GM19397 (cell line): ENCODE data around the gene IZUMO1.
"Not testable (repeated sequence)": the region's sequence is repeated elsewhere in the genome, so short reads cannot be mapped to it uniquely, and the experiment has no call there.

Experiments
- ATAC-seq: cut with Tn5 transposase; IDR thresholded peaks from one replicate; pipeline ENCODE4 v1.9.1; 2021; ENCODE audit warnings: mild to moderate bottlenecking, moderate library complexity; ENCODE audit not compliant: unreplicated experiment

Gene IZUMO1

GRCh38 chr19:48714759-48715675, 31.7 kb downstream of the IZUMO1 start:
- no peak for ATAC-seq

DNA sequence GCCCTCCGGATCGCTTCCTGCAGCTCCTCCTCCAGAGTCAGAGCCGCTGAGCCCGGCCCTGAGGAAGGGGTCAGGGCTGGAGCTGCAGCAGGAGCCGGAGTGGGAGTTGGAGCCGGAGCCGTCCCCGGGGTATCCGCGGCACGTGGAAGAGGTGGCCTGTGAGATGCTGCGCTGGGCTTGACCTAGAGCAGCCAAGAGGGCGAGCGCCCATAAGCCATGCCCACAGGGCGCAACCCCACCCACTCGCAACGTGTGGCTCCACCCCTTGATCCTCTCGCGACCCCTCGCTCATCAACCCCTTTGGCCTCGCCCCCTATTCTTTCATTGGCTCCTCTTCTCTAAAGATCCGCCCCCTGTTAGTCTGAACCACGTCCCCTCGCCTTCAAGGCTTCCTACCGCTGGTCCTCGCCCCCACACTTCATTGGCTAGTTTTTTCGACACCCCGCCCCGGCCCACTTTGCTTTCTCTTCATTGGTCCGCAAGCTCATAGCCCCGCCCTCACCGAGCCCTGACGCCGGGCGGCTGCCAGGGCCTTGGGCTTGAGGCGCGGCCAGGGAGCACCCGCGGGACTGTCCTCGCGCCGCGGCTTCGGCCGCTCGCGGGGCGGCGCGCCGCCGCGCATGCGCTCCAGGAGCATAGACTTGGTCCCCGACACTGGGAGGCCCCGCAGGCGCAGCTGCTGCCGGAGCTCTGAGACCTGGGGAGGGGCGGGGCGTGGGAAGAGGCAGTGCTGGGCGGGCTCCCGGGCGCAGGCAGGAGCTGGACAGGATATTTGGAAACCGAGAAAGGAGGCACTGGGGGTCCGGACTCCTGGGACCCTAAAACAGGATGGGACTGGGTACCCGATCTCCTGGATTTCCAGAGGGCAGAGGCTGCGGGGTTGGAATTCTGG, 32.6 kb downstream of the IZUMO1 start:
- peak; percentile 89 for ATAC-seq

- ATAC-seq = no peak
Measured at GRCh38 chr19:48713041-48713863, 33.5 kb downstream of the IZUMO1 start.

- ATAC-seq = no peak
Measured at GRCh38 chr19:48711106-48711662, 35.5 kb downstream of the IZUMO1 start.

DNA sequence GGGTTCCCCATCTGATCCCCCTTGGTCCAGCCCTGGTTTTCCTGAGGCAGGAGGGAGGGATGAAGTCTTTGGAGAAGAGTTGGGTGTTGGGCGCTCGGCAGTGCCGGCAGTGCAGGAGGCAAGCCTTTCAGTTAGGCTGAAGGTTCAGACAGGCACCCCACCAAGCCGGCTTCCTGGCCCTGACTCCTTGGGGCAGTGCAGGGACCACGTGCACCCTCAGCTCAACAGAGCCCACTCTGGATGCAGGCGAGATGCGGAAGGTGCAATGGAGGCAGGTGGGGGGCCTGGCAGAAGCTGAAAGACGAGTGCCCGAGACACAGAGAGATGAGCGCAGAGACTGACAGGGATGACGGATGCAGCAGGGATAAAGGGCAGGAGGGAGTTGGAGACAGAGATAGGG, 38.2 kb downstream of the IZUMO1 start:
- no peak for ATAC-seq

GRCh38 chr19:48705431-48705830, 41.3 kb downstream of the IZUMO1 start:
- no peak for ATAC-seq

DNA sequence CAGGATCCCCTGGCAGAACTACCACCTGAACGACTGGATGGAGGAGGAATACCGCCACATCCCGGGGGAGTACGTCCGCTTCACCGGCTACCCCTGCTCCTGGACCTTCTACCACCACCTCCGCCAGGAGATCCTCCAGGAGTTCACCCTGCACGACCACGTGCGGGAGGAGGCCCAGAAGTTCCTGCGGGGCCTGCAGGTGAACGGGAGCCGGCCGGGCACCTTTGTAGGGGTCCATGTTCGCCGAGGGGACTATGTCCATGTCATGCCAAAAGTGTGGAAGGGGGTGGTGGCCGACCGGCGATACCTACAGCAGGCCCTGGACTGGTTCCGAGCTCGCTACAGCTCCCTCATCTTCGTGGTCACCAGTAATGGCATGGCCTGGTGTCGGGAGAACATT, 43.4 kb downstream of the IZUMO1 start:
- no peak for ATAC-seq

GRCh38 chr19:48702701-48703100, 44.0 kb downstream of the IZUMO1 start:
- no peak for ATAC-seq

DNA sequence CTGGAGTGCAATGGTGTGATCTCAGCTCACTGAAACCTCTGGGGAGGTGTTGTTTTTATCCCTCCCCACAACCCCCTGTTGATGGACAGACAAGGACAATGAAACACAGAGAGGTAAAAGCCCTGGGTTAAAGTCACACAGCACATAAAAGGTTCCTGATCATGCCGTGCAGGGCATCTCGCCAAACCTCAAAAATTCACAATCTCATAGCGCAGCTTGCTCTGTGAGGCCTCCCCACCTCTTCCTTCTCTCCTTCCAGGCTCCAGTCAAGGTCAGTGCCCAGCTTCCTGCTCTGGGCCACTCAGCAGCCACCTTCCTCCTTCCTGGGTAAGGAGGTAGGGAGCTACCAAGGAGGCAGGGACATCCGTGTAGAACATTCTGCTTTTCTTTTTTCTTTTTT, 48.7 kb downstream of the IZUMO1 start:
- ATAC-seq = no peak

DNA sequence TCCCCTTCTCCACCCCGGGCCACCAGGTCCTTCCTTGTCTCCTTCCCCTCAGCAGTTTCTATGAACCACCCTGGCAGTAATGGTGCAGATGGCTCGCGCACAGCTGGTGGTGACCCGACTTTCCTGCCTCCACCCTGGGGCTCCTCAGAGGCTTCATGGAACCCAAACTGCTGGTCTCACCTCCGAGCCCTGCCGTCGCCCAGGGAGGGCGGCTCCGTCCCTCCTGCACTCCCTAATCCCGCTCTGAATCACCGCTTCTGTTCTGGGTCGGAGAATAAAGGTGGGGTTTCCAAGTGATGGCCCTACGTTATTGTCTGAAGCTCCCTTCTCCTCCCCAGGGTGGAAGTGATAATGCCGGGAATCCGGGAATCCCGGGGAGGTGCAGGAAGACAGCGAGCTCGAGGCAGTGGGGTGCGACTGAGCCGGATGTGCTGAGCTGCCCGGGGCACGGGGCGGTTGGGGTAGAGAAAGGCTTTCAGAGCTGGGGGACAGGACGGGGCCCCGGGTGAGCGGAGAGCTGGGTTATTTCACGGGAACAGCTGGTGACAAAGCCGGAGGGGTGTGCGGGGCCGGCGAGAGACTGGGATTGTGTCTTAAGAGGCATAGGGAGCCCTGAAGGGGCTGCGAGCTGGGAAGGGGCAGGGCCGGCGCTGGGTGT, 50.2 kb downstream of the IZUMO1 start:
- ATAC-seq = no peak

DNA sequence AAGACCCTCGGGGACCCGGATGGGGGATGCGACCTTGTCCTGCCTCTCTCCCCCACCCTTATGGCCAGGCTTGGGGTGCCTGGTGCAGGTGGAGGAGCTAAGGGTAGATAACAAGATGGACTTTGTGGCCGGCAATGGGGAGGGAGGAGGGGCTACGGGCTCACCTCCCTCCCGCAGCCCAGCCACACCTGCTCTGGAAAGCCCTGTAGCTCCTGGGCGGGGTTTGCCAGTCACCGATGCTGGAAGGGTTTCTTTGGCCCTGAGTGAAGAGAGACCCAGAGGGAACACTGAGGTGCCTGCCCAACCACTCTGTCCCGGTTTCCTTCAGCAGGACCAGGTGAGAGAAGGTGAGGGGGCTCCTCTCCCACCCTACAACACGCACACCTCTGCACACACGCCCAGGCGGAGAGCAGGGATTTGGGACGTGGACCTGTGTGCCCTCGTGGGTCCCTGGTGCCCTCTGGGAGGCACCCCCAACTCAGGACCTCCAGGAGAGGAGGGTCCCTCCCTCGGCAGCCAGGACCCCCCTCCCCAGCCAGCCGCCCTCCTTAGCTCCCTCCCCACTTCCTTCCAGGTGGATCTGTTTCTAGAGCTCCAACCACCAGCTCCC, 50.9 kb downstream of the IZUMO1 start, which contains the start of gene FUT2:
FUT2 (plus strand) TSS at position 229 of the 610 bp plus-strand sequence. CDS start 6,986 bp downstream, outside the sequence.
- no peak for ATAC-seq

DNA sequence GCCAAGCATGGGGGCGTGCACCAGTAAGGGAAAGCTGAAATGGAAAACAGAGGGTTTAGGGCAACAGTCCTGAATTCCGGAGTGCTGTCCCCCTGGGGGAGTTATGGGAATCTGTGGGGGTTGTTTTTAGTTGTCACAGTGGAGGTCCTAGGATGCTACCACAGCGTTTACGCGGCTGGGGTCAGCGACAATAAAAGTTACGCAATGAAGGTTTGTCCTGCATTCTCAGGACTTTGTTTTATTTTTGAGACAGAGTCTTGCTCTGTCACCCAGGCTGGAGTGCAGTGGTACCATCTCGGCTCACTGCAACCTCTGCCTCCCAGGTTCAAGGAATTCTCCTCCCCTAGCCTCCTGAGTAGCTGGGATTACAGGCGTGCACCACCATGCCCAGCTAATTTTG, 53.1 kb downstream of the IZUMO1 start:
- not testable (repeated sequence) for ATAC-seq
